ENCODE measurements around the gene CREB5. TPM values are rescaled to one million over a fixed set of nuclear protein-coding genes. Genes with fewer than 3 reads are reported as not detected.
"Not testable (repeated sequence)": the region's sequence is repeated elsewhere in the genome, so short reads cannot be mapped to it uniquely, and the experiment has no call there.

The CREB5 gene
- total and polyA plus RNA-seq, 9 donors, result 0.71 to 15.0 (median 2.7) TPM

DNA sequence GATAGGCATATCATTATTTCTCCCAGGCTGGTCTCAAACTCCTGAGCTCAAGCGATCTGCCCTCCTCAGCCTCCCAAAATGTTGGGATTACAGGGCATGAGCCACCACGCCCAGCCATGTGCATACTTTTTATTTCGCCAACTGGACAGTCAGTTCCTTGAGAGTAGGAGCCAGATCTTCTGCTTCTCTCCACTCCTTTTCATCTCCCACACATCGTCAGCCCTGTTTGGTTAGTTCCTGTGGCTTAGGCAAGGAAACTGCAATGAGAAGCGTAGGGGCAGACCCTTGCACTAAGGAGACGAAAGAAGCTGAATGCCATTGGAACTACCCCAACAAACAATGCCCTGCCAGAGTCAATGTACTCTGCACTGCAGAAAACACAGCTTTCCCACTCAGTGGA lies 367.6 kb downstream of the CREB5 start:
- intact Hi-C loops (cut with DNase I), result no loop called here
- WGBS, 3 donors, result 77 to 89% (median 85%) methylated on average over 6 of the region's 6 CpGs
- no peaks in the 10 kb centered on the region for H3K4me1 ChIP-seq (ENCODE audit: insufficient read depth)
- H3K27me3 ChIP-seq, result no peaks in the 10 kb centered on the region
- H3K27ac ChIP-seq, result no peak overlapping the region
- TF ChIP-seq CTCF (IDR thresholded peaks at IDR 0.05) (no peak), POLR2A (IDR thresholded peaks at IDR 0.05) (no peak), EP300 (IDR thresholded peaks at IDR 0.05) (no peak)
- no peak overlapping the region for H3K4me3 ChIP-seq
- H3K9me3 ChIP-seq, result no peaks in the 10 kb centered on the region
- DNase-seq, result no peak
- no peaks in the 10 kb centered on the region for H3K36me3 ChIP-seq

DNA sequence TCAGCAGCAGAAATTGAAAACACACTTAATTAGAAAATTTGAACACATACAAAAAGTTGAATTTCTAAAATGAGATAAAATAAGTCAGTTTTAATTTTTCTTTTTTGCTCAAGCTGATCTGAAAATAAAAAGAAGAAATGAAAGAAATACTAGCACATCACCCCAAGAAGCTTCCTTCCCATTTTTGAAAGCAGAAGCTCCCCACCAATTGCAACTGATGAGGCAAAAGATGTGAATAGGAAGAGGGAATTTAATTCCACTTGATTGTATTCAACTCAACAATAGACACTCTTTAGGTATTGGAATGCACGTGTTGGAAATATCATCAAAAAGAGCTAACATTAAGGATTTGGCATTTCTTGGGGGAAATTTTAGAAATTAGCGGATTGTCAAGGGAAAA lies 370.0 kb downstream of the CREB5 start:
- Histone ChIP-seq H3K27ac (no peak overlapping the region), H3K9me3 (no peaks in the 10 kb centered on the region), H3K36me3 (no peaks in the 10 kb centered on the region), H3K4me1 (ENCODE audit: insufficient read depth) (no peaks in the 10 kb centered on the region), H3K4me3 (no peak overlapping the region), H3K27me3 (no peaks in the 10 kb centered on the region)
- no peak for DNase-seq
- intact Hi-C loops (cut with DNase I), result no loop called here
- TF ChIP-seq CTCF (IDR thresholded peaks at IDR 0.05), result no peak
- no peak for TF ChIP-seq EP300 (IDR thresholded peaks at IDR 0.05)
- TF ChIP-seq POLR2A (IDR thresholded peaks at IDR 0.05), result no peak
- WGBS, 3 donors, result 88 to 99% (median 91%) methylated on average over 2 of the region's 2 CpGs

GRCh38 chr7:28784171-28784902 lies 372.0 kb downstream of the CREB5 start:
- H3K4me3 ChIP-seq, result no peak overlapping the region
- no peaks in the 10 kb centered on the region for H3K4me1 ChIP-seq (ENCODE audit: insufficient read depth)
- no peak for DNase-seq
- intact Hi-C loops (cut with DNase I), result no loop called here
- H3K9me3 ChIP-seq, result no peaks in the 10 kb centered on the region
- H3K27me3 ChIP-seq, result no peaks in the 10 kb centered on the region
- TF ChIP-seq EP300 (IDR thresholded peaks at IDR 0.05), result no peak
- no peak for TF ChIP-seq POLR2A (IDR thresholded peaks at IDR 0.05)
- TF ChIP-seq CTCF (IDR thresholded peaks at IDR 0.05), result no peak
- no peaks in the 10 kb centered on the region for H3K36me3 ChIP-seq
- H3K27ac ChIP-seq, result no peak overlapping the region
- WGBS, 3 donors, result 70 to 82% (median 79%) methylated on average over 13 of the region's 13 CpGs

GRCh38 chr7:28785041-28785995 lies 373.0 kb downstream of the CREB5 start:
- DNase-seq, result no peak
- Histone ChIP-seq H3K9me3 (no peaks in the 10 kb centered on the region), H3K27ac (no peak overlapping the region), H3K4me1 (ENCODE audit: insufficient read depth) (no peaks in the 10 kb centered on the region), H3K27me3 (no peaks in the 10 kb centered on the region), H3K4me3 (no peak overlapping the region), H3K36me3 (no peaks in the 10 kb centered on the region)
- TF ChIP-seq EP300 (IDR thresholded peaks at IDR 0.05), result no peak
- no peak for TF ChIP-seq POLR2A (IDR thresholded peaks at IDR 0.05)
- TF ChIP-seq CTCF (IDR thresholded peaks at IDR 0.05), result no peak
- WGBS, 3 donors, result 86 to 92% (median 87%) methylated on average over 14 of the region's 14 CpGs
- intact Hi-C loops (cut with DNase I), result no loop called here

DNA sequence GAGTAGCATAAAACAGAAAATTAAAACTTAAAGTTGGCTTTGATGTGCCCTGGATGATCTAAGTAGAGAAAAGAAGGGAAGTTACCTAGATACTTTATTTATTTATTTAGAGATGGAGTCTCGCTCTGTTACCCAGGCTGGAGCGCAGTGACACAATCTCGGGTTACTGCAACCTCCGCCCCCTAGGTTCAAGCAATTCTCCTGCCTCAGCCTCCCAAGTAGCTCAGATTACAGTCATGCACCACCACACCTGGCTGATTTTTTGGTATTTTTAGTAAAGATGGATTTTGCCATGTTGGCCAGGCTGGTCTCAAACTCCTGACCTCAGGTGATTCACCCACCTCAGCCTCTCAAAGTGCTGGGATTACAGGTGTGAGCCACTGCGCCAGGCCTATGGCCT lies 373.8 kb downstream of the CREB5 start:
- H3K9me3 ChIP-seq; H3K36me3 ChIP-seq; H3K27ac ChIP-seq; DNase-seq; H3K4me1 ChIP-seq (ENCODE audit: insufficient read depth); H3K27me3 ChIP-seq; intact Hi-C loops (cut with DNase I); H3K4me3 ChIP-seq: not testable (repeated sequence)
- 97 to 98% (median 97%) methylated on average over 5 of the region's 5 CpGs for WGBS, 3 donors

Measured in ovary (tissue), 9 donors.